OCI-LY3 (cell line): ENCODE measurements around the gene SMARCE1.

Experiments
- H2AFZ ChIP-seq: fragments of 200-600, 300-600 bp; shearing (Covaris generic); 2 replicates; pipeline ENCODE4 v1.6.0; 2014; ENCODE audit warnings: antibody characterized with exemption, low read depth, low read length
- H3K27ac ChIP-seq: fragments of 200-600, 300-600 bp; sonication (generic); 2 replicates; pipeline ENCODE4 v1.5.1; 2014; ENCODE audit warnings: mild to moderate bottlenecking, low read length, moderate library complexity, mixed read lengths
- H3K27me3 ChIP-seq: fragments of 200-600, 300-600 bp; sonication (generic); 2 replicates; pipeline ENCODE4 v1.6.1; 2014; ENCODE audit warnings: low read depth, low read length, mixed read lengths
- H3K36me3 ChIP-seq: fragments of 200-600, 300-600 bp; sonication (generic); replicated peaks from 2 replicates; pipeline ENCODE3; 2014; ENCODE audit warnings: low read depth, low read length, mixed read lengths
- H3K4me1 ChIP-seq: fragments of 300-600, 200-600 bp; sonication (generic); 2 replicates; pipeline ENCODE4 v1.6.1; 2014; ENCODE audit warnings: low read length, mixed read lengths
- H3K4me2 ChIP-seq: fragments of 200-600, 300-600 bp; sonication (generic); 2 replicates; pipeline ENCODE4 v1.6.1; 2014; ENCODE audit warnings: low read length, mixed read lengths
- H3K4me3 ChIP-seq: fragments of 300-600, 200-600 bp; sonication (generic); 2 replicates; pipeline ENCODE4 v1.5.1; 2014; ENCODE audit warnings: antibody characterized with exemption, mild to moderate bottlenecking, low read length, moderate library complexity
- H3K79me2 ChIP-seq: fragments of 300-600, 200-600 bp; shearing (Covaris generic); 2 replicates; pipeline ENCODE4 v1.6.1; 2014; ENCODE audit warnings: mild to moderate bottlenecking, low read length, mixed read lengths
- H3K9ac ChIP-seq: fragments of 300-600, 200-600 bp; shearing (Covaris generic); 2 replicates; pipeline ENCODE4 v1.6.0; 2014; ENCODE audit warnings: mild to moderate bottlenecking, low read length, moderate library complexity
- H3K9me3 ChIP-seq: fragments of 200-600, 300-600 bp; shearing (Covaris generic); 2 replicates; pipeline ENCODE4 v1.6.1; 2014; ENCODE audit warnings: low read length, mixed read lengths; ENCODE audit not compliant: insufficient read depth
- H4K20me1 ChIP-seq: fragments of 200-600, 300-600 bp; sonication (generic); 2 replicates; pipeline ENCODE4 v1.6.1; 2016; ENCODE audit warnings: low read length, mixed read lengths; ENCODE audit not compliant: insufficient read depth
- CTCF ChIP-seq: fragments of 200-600, 300-600 bp; sonication (generic); IDR thresholded peaks from 2 replicates; pipeline ENCODE4 v1.5.1; 2014; ENCODE audit warnings: antibody characterized with exemption, low read length, low read depth
- EZH2phosphoT487 ChIP-seq: fragments of 200-600 bp; shearing (Covaris generic); IDR thresholded peaks from 2 replicates; pipeline ENCODE4 v1.6.1; 2018; ENCODE audit warnings: antibody characterized with exemption, mixed run types, low read depth

The SMARCE1 gene

GRCh38 chr17:40647624-40648383 lies at the start of gene SMARCE1:
Gene SMARCE1, minus strand, starts transcription at chr17:40647818. Its CDS starts 2,016 bp downstream, at chr17:40645802.
- Histone ChIP-seq H3K9ac (peak within 1 kb of the TSS; percentile 93), H3K36me3 (peaks cover 24% of the 10 kb centered on the region), H3K79me2 (peaks cover 50% of the 10 kb centered on the region), H3K4me3 (peak within 1 kb of the TSS; percentile 90), H3K27ac (peak within 1 kb of the TSS; percentile 73), H3K4me2 (peak within 1 kb of the TSS; percentile 97), H3K27me3 (no peaks in the 10 kb centered on the region), H4K20me1 (peaks cover 3% of the 10 kb centered on the region), H3K9me3 (no peaks in the 10 kb centered on the region), H2AFZ (peak within 1 kb of the TSS; percentile 99), H3K4me1 (peaks cover 23% of the 10 kb centered on the region)
- TF ChIP-seq CTCF (no peak), EZH2phosphoT487 (no peak)

GRCh38 chr17:40697297-40697696 lies 49.7 kb upstream of the SMARCE1 start:
- Histone ChIP-seq H3K27ac (no peak overlapping the region), H3K9ac (no peak overlapping the region), H3K4me3 (no peak overlapping the region), H3K4me1 (peaks cover 9% of the 10 kb centered on the region), H4K20me1 (no peaks in the 10 kb centered on the region), H3K79me2 (no peaks in the 10 kb centered on the region), H3K27me3 (peaks cover 19% of the 10 kb centered on the region), H2AFZ (no peak overlapping the region), H3K36me3 (no peaks in the 10 kb centered on the region), H3K9me3 (no peaks in the 10 kb centered on the region), H3K4me2 (no peak overlapping the region)
- TF ChIP-seq EZH2phosphoT487 = no peak
- no peak for TF ChIP-seq CTCF

- Histone ChIP-seq H3K27me3 (peaks cover 24% of the 10 kb centered on the region), H3K27ac (no peak overlapping the region)
These were observed 49.0 kb upstream of the SMARCE1 start for GRCh38 chr17:40696651-40697072.

More at GRCh38 chr17:40696651-40697072, 49.0 kb upstream of the SMARCE1 start:
- Histone ChIP-seq H3K9me3 (no peaks in the 10 kb centered on the region), H2AFZ (peak overlapping the region; percentile 41; the same call in 1 of the 2 replicates), H3K4me2 (no peak overlapping the region), H3K9ac (no peak overlapping the region), H3K36me3 (no peaks in the 10 kb centered on the region), H3K4me3 (no peak overlapping the region), H3K4me1 (peaks cover 9% of the 10 kb centered on the region), H3K79me2 (no peaks in the 10 kb centered on the region), H4K20me1 (no peaks in the 10 kb centered on the region)
- no peak for TF ChIP-seq CTCF
- no peak for TF ChIP-seq EZH2phosphoT487
